ENCODE measurements around the gene DNAJB4. TPM values are rescaled to one million over a fixed set of nuclear protein-coding genes. Genes with fewer than 3 reads are reported as not detected.
A peak's percentile ranks its signal among the peaks of the same experiment; 100 is the strongest.

The DNAJB4 gene
- total and polyA plus RNA-seq, 2 experiments from 2014 or later = 40.2 to 46.2 TPM

- Histone ChIP-seq H3K27me3 (peaks cover 48% of the 10 kb centered on the region), H3K4me1 (ENCODE audit: low read depth) (peaks cover 18% of the 10 kb centered on the region), H3K27ac (no peak overlapping the region), H3K36me3 (no peaks in the 10 kb centered on the region), H3K4me3 (peak overlapping the region; percentile 29), H3K9me3 (ENCODE audit: low read depth) (no peaks in the 10 kb centered on the region)
- TF ChIP-seq, protein P1, sequence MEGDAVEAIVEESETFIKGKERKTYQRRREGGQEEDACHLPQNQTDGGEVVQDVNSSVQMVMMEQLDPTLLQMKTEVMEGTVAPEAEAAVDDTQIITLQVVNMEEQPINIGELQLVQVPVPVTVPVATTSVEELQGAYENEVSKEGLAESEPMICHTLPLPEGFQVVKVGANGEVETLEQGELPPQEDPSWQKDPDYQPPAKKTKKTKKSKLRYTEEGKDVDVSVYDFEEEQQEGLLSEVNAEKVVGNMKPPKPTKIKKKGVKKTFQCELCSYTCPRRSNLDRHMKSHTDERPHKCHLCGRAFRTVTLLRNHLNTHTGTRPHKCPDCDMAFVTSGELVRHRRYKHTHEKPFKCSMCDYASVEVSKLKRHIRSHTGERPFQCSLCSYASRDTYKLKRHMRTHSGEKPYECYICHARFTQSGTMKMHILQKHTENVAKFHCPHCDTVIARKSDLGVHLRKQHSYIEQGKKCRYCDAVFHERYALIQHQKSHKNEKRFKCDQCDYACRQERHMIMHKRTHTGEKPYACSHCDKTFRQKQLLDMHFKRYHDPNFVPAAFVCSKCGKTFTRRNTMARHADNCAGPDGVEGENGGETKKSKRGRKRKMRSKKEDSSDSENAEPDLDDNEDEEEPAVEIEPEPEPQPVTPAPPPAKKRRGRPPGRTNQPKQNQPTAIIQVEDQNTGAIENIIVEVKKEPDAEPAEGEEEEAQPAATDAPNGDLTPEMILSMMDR (IDR thresholded peaks at IDR 0.05; ENCODE audit: low read depth, low read length) = no peak
- DNase-seq (ENCODE audit: low read depth in 1 of 2, low spot score in 1 of 2) = peak in 1 of 2 donors; percentile 11
Measured at GRCh38 chr1:78045563-78045925, 40.8 kb downstream of the DNAJB4 start.

DNA sequence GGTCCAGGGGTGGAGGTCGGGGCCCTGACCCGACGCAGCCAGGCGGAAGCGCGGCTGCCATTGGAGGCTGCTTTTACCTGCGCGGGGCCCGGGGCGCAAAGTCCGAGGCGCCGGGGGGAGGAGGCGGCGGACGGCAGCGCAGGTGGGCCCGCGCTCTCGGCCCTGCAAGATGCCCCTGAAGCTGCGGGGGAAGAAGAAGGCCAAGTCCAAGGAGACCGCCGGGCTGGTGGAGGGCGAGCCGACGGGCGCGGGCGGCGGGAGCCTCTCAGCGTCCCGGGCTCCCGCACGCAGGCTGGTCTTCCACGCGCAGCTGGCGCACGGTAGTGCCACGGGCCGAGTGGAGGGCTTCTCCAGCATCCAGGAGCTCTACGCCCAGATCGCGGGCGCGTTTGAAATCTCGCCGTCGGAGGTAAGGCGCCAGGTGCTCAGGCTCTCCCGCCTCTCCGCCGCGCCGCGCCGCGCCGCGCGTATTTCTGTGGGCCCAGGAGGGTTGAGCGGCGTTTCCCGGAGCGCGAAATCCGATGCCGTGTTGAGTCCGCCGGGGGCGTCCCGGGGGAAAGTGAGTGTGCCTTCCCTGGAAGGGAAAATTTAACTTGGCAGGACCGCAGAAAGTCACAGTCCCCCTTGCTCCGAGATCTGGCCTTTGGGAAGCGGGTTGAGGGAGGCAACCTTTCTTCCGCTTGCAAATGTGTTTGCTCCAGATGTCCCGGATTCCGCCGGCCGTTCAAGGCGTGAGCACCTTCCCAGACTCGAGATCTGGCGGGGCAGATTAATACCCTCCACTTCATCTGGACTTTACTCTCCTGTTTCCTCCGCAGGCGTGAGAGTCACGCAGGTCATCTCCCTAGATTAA lies 41.4 kb downstream of the DNAJB4 start, which contains the start of gene GIPC2:
GIPC2 (plus strand) TSS at position 41 of the 853 bp plus-strand sequence; CDS start at position 170, 129 bp downstream.
- H3K4me3 ChIP-seq = peak within 1 kb of the TSS; percentile 29

DNA sequence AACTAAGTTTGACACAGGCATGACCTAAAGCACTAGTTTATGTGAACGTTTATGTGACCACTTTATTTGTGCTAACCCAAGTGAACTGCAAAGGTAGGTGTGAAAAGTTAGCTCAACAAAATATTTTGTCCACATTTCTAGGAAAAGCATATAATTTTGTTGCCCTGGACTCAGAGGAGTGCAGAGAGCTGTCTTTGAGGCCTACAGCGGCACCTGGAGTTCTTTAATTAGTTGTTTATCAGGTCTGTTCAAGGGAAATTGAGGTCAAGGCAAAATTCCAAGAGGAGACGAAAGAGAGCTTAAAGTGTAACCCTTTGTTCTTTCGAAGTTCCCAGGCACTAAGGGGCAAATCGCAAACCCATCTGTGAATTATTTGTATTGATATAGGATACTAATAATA lies 42.4 kb downstream of the DNAJB4 start:
- no peak for DNase-seq (ENCODE audit: low read depth in 1 of 2, low spot score in 1 of 2)
- peaks cover 48% of the 10 kb centered on the region for H3K27me3 ChIP-seq
- no peak overlapping the region for H3K4me3 ChIP-seq
- TF ChIP-seq, protein P1 (IDR thresholded peaks at IDR 0.05; ENCODE audit: low read depth, low read length) = no peak
- no peaks in the 10 kb centered on the region for H3K36me3 ChIP-seq
- H3K9me3 ChIP-seq (ENCODE audit: low read depth) = no peaks in the 10 kb centered on the region
- no peak overlapping the region for H3K27ac ChIP-seq
- peaks cover 18% of the 10 kb centered on the region for H3K4me1 ChIP-seq (ENCODE audit: low read depth)

More for the DNA sequence above, 41.4 kb downstream of the DNAJB4 start, which contains the start of gene GIPC2:
- TF ChIP-seq, protein P1 (IDR thresholded peaks at IDR 0.05; ENCODE audit: low read depth, low read length) = no peak
- peak; percentile 31 to 47 for DNase-seq (ENCODE audit: low read depth in 1 of 2, low spot score in 1 of 2)
- Histone ChIP-seq H3K36me3 (no peaks in the 10 kb centered on the region), H3K4me1 (ENCODE audit: low read depth) (peaks cover 18% of the 10 kb centered on the region), H3K27me3 (peaks cover 48% of the 10 kb centered on the region), H3K9me3 (ENCODE audit: low read depth) (no peaks in the 10 kb centered on the region), H3K27ac (no peak within 1 kb of the TSS)

DNA sequence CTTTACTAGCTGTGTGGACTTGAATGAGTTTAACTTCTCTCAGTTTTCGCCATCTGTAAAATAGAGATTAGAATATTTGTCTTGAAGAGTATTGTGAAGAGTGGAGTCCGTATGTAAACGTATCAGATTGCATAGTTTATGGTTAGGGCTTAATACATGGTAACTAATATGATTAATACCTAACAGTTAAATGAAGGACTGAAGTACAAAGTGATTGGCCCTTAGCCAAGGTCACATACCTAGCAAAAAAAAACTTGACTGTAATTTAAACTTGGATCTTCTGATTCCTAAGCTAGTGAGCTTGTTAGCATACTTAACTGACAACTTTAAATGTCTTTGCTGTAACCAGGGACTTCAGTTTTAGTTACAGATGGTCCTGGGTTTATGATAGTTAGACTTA lies 42.9 kb downstream of the DNAJB4 start:
- Histone ChIP-seq H3K27me3 (peaks cover 48% of the 10 kb centered on the region), H3K27ac (no peak overlapping the region), H3K9me3 (ENCODE audit: low read depth) (no peaks in the 10 kb centered on the region), H3K4me3 (no peak overlapping the region), H3K36me3 (no peaks in the 10 kb centered on the region), H3K4me1 (ENCODE audit: low read depth) (peaks cover 19% of the 10 kb centered on the region)
- DNase-seq (ENCODE audit: low read depth in 1 of 2, low spot score in 1 of 2) = no peak
- TF ChIP-seq, protein P1 (IDR thresholded peaks at IDR 0.05; ENCODE audit: low read depth, low read length) = no peak

- Histone ChIP-seq H3K4me1 (ENCODE audit: low read depth) (peaks cover 24% of the 10 kb centered on the region), H3K36me3 (no peaks in the 10 kb centered on the region), H3K9me3 (ENCODE audit: low read depth) (no peaks in the 10 kb centered on the region), H3K27ac (no peak overlapping the region), H3K4me3 (no peak overlapping the region), H3K27me3 (peaks cover 45% of the 10 kb centered on the region)
- TF ChIP-seq, protein P1 (IDR thresholded peaks at IDR 0.05; ENCODE audit: low read depth, low read length) = no peak
- no peak for DNase-seq (ENCODE audit: low read depth in 1 of 2, low spot score in 1 of 2)
Measured at GRCh38 chr1:78048446-78048845, 43.7 kb downstream of the DNAJB4 start.

All from cardiac muscle cell (in vitro differentiated cells and primary cell).